WI38 (cell line): Measurements from ENCODE around the gene CREBBP.

Experiments
- H3K4me3 ChIP-seq: 2 replicates; pipeline ENCODE4 v1.5.1; 2011; ENCODE audit warnings: low read depth, mild to moderate bottlenecking, control low read depth, low read length
- TF ChIP-seq, protein P1 (sequence below): IDR thresholded peaks from 2 replicates; pipeline ENCODE4 v1.5.1; 2012; ENCODE audit warnings: low read depth, mild to moderate bottlenecking, control low read depth, low read length

The CREBBP gene

DNA sequence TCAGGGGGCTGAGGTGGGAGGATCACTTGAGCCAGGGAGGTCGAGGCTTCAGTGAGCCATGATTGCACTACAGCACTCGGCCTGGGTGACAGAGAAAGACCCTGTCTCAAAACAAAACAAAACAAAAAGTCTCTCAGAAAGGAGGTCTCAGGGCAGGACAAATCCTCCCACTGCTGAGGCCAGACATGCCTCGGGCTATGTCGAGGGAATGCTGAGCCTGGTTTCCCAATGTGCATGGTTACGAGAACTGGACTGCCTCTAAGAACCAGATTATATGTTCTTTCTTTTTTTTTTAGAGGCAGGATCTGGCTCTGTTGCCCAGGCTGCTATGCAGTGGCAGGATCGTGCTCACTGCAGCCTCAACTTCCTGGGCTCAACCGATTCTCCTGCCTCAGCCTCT, 190.8 kb downstream of the CREBBP start:
- TF ChIP-seq, protein P1, sequence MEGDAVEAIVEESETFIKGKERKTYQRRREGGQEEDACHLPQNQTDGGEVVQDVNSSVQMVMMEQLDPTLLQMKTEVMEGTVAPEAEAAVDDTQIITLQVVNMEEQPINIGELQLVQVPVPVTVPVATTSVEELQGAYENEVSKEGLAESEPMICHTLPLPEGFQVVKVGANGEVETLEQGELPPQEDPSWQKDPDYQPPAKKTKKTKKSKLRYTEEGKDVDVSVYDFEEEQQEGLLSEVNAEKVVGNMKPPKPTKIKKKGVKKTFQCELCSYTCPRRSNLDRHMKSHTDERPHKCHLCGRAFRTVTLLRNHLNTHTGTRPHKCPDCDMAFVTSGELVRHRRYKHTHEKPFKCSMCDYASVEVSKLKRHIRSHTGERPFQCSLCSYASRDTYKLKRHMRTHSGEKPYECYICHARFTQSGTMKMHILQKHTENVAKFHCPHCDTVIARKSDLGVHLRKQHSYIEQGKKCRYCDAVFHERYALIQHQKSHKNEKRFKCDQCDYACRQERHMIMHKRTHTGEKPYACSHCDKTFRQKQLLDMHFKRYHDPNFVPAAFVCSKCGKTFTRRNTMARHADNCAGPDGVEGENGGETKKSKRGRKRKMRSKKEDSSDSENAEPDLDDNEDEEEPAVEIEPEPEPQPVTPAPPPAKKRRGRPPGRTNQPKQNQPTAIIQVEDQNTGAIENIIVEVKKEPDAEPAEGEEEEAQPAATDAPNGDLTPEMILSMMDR: no peak

DNA sequence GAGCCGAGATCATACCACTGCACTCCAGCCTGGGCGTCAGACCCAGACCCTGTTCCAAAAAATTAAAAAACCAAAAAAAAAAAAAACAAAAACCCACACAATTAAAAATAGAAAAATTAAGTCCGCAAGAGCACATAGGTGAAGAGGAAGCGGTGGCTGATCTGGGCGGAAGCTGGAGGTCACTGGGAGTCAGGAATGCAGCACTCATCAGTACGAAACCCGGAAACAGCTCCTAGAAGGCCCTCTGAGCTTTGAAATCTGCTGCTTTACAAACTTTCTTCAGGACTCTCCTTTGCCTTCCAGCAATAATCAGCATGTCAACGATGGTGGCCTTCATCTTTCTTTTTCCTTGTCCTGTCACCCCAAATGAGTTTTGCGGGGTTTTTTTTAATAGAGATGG, 192.7 kb downstream of the CREBBP start:
- H3K4me3 ChIP-seq: no peak overlapping the region
- TF ChIP-seq, protein P1: no peak

More for the DNA sequence above, 190.8 kb downstream of the CREBBP start:
- no peak overlapping the region for H3K4me3 ChIP-seq

- TF ChIP-seq, protein P1: no peak
- H3K4me3 ChIP-seq: no peak overlapping the region
Observed at GRCh38 chr16:3687021-3687420, 193.5 kb downstream of the CREBBP start.

DNA sequence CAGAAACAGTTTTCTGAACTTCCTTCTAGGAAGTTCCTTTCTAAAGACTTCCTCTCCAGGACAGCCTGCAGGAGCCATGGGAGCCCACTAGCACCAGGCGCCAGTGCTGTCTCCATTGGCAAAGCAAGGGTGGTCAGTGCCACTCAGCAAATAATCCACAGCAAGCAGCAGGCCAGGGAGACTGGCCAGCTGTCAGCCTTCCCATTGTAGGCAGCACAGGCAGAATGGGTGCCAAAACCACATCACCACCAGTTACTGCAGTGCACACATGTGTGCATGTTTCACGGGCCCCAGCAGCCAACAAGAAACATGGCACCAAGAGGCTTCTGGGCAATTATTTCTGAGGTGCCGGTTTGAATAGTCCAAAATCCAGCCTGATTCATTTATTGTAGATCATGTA, 199.3 kb downstream of the CREBBP start:
- no peak overlapping the region for H3K4me3 ChIP-seq
- TF ChIP-seq, protein P1: no peak

DNA sequence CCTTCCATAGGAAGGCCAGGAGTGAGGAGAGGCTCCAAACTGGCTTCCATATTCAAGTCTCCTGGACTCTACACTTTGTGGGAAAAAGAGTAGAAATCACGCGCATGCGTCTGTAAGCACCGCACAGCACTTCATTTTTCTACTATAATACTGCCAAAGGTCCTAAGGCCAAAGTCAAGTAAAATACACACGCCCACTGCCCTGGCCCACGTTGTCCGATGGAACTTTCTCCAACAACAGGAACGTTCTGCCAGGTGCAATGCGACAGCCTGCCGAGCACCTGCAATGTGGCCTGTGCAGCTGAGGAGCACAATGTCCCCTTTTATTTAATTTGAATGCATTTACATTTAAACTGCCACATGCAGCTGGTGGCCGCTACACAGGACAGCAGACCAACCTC, 202.5 kb downstream of the CREBBP start:
- no peak overlapping the region for H3K4me3 ChIP-seq
- TF ChIP-seq, protein P1: no peak

- TF ChIP-seq, protein P1: no peak
- H3K4me3 ChIP-seq: no peak overlapping the region
Observed at GRCh38 chr16:3675601-3676130, 204.8 kb downstream of the CREBBP start.
